ENCODE data around the gene FOXA1.
"Not testable (repeated sequence)": the region's sequence is repeated elsewhere in the genome, so short reads cannot be mapped to it uniquely, and the experiment has no call there.

The FOXA1 gene

GRCh38 chr14:37588956-37589714 lies 5.9 kb downstream of the FOXA1 start:
- no peak for DNase-seq

DNA sequence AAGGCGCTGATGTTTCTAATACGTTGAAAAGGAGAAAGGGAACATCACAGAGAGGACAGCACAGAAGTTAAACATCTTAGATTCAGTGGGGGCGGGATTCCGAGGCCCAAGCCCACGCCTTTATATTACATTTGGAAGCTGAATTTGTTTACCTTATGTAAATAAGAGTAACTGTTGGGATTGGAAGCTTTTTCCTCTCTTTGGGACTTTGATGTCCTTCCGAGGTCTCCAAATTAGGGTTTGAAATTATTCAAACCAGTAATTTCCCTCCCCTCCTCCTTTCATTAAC lies 6.4 kb downstream of the FOXA1 start:
- no peak for DNase-seq

DNA sequence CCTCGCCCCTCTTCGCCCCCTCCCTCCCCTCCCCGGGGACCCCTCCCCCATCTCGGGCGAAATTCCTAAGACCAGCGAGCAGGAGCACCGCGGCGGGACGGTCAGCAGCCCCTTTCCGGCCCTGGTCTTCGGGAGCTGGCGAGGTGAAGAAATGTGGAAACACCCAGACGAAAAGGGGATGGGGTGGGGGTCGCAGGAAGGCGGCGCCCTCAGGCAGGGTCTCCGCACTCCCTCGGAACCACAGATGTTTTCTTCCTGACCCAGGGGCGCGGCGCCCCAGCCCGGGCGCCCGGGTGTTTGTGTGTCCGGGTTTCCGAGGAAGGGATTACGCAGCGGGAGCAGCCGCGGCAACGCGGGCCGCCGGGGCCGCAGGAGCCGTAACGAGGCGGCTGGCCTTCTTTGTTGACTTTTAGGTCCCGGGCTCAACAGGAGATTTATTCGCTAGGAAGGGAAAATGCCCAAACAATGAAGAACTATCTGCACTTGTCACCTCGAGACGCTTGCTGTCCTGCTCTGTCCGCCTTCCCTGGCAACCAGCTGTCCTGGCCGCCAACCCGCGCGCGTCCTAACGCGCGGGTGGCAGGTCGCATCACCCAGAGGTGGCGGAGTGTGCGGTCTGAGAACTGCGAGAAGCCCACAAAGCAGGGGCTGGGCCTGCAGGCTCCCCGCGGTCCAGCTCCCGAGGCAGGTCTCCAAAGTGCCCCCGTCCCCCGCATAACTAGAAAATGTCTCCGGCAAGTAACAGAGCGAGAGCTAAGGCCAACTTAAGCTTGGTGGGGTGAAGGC lies 7.0 kb downstream of the FOXA1 start:
- DNase-seq, result no peak

- DNase-seq, result no peak
Measured at GRCh38 chr14:37587131-37587803, 7.8 kb downstream of the FOXA1 start.

GRCh38 chr14:37586797-37587130 lies 8.3 kb downstream of the FOXA1 start:
- DNase-seq, result no peak

DNA sequence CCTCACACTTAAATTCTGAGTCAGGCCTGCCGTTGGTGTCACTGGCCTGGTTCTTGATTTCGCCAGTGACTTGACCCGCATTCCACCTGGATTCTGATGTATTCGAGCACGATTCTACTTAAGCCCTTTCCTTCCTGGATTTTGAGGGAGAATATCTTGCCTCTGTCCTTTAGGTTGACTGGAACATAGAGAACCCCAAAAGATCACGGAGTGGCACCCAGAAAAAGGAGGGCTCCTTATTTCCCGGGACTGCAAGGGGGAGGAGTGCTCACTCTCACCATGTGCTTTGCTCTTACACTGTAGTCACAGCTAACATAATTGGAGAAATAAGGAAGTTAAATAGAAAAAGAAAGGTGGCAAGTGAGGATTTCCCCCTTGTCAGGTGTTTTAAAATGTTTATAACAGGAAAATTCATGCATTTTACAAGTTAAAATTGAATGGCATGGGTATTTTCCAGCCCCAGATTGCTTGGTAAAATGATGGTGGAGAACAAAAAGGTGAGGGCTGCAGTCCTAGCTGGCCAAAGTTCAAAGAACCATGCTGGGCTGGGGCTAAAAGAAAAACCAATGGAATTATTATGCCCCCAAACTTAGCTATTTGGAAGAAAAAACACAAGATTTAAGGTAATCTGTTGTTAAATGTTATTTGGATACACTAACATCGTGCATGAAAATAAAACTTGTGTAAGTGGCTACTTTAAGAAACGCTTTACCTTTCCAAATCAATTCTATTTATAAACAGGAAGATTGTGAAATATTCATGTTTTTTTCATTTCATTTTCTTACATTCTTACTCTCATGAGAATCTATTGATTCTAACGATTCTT lies 8.9 kb downstream of the FOXA1 start:
- no peak for DNase-seq

DNA sequence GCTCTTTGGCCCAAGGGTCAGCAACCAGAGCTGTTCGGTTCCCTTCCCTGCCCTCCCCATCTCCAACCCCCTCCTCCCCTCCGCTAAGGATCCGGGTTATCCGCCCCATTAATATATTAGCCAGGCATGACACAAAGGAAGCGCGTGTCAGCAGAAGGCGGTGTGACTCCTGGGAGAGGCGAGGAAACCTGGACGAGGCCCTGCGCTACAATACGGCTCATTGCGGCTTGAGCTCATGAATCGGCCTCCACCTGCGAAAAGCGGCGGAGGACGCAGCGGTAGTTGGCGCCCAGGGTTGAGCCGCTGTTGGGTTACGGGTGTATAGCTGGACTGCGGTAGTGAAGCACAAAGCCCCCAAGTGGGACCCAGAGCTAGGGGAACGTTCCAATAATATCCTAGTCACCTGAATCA lies 9.9 kb downstream of the FOXA1 start:
- no peak for DNase-seq

GRCh38 chr14:37584211-37585100 lies 10.6 kb downstream of the FOXA1 start:
- DNase-seq, result no peak

DNA sequence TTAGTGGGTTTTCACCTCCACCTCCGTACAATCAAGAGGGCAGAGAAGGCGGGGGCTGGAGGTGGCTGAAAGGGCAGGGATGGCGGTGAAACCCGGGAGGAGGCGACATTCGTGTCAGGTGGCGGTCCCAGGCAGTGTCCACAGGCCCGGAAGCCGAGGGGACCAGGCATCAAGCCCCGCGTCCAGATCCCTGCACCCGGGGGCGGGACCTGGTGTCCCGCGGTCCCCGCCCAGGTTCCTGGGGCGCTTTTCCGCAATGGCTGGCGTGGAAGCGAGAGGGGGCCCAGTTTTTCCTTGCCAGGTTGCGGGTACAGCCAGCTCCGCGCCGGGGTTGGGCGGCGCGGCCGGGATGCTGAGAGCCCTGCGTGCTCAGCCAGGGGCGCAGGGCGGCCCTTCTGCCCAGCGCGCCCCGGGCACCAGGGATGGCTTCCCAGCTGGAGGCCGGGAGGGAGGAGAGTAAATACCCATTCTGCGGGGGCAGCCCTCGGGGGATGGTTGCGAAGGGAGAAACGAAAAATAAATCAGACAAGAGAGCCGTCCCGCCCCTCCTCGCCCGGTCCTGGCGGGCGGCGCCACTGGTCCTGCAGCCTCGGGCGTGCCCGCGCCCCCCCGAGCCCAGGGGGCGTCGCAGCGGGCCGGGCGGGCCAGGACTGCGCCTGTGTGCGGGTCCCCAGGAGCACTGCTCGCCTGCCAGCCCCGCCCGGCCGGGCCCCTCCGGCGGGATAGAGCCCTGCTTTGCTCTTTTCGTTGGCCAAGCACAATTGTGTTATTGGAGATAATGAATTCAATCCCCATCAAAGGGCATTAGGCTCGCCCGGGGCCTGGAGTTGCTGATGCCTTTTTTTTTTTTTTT lies 11.5 kb downstream of the FOXA1 start:
- no peak for DNase-seq

DNA sequence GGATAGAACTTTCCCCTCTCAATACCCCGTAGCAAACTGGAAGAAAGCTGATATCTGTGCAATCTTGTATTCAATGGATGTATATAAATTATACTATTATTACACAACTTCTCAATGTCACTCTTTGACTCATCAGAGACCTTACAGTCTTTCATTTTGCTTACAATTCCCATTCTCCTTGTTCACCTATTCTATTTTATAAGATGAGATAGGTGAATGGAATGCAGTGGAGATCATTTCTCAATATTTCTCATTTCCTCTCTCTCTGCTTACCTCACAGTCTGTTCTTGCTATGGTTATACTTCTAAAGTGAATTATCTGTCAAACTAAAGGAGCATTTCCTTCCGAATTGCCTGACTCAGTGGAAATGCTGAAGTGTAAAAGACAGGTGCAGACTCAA lies 14.9 kb downstream of the FOXA1 start:
- no peak for DNase-seq

DNA sequence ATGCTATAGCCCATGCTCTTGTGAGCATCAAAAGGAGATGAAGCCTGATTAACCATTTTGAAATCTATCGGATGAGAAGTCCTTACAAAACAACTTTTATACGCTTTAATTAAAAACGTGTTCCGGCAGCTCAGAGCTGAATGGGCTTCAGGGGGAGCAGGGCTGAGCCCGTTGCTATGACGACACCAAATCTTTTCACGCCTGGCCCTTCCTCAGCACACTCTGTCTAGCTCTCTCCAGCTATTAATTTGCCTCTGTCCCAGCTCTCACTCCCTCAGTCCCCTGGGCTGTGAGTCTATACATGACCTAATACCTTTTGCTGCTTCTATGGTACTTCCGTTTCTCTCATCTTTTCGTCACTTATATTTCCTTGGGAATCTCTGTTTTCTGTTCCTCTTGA lies 15.8 kb downstream of the FOXA1 start:
- DNase-seq, result no peak

DNA sequence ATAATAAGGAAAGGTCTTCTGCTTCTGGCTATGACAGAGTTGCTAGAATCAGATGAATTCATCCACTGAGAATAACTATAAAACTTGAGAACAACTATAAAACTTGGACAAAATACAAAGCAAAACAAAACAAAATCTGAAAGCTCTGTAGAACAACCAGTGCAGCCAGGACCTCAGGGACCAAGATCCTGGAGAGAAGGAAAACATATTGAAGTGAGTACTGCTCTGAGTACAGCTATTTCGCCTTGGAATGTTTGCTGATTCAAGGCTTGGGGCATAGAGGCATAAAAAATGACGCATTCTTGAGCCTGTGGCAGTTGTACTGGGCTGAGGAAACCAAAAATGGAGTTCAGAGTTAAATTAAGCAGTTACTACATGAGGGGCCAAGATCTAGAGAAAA lies 21.7 kb downstream of the FOXA1 start:
- no peak for DNase-seq

DNA sequence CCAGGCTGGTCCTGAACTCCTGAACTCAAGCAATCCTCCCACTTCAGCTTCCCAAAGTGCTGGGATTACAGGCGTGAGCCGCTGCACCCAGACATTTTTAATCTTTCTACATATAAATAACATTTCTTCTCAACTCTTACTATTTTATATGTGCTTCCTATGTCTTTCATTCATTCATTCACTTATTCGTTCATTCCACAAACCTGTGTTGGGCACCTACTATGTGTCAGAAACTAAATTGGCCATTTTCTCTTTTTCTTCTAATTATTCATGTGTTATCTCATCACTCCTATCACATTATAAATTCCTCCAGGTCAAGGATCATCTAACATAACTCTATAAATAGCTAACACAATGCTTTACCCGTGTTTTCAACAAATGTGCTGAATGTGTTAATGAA lies 23.7 kb downstream of the FOXA1 start:
- DNase-seq, result no peak

GRCh38 chr14:37569729-37570128 lies 25.3 kb downstream of the FOXA1 start:
- DNase-seq, result no peak

DNA sequence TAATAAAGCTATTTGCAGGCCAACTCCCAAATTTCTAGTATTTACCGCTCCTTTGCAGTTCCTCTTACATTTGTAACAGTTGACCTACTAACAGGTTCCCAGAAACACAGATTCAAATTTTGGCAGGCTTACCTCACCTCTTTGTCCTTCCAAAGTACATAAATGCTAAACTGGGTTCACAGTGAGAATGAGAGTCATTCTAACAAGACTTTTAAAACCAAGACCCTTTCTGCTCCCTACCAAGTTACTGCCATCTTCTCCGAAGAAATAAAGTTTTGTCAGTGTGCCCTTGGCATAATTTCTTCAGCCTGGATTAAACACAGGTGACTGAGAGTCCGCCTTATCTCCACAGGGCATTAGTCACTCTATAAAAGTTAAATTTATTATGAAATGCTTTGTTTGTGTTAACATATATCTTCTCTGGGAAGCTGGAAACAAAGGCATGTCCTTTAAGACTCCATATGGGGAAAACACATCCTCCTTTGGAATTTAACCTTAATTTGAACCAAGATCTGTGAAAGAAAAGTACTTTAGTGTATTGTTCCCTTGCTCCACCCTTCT lies 28.2 kb downstream of the FOXA1 start:
- DNase-seq, result no peak

DNA sequence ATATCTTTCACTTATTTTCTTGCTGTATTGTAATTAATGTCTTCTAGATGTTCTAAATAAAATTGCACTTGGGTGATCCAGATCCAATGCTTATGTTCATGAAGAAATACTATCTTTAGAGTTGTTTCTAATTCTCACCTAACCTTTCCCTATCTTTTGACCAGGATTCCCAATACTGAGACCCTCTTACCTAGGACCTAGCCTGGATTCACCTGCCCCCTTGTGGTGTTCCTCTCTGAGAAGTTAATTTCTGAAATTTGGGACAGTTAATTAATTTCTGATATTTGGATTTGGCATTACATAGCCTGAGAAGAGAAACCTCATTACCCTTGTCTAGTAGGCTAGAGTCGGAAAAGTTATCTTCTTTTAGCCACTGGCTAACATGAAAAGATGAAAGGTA lies 29.5 kb downstream of the FOXA1 start:
- DNase-seq, result no peak

DNA sequence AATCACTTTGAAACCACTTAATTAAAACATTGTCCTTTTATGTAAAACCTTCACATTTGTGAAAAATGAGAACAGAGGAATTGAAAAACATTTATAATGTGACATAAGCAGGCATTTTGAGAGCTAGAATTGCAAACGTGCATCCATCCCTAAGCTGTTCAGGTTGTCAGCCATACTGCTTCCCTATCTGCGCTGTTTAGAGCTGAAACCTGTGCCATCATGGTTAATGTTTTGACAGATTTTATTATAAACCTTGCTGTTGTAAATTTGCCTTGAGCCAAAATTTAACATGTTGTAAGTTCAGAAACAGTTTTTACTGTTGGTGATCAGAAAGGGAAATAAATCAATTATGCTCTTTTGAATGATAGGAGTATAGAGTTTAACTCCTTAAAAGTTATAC lies 31.9 kb downstream of the FOXA1 start:
- DNase-seq, result no peak

- DNase-seq, result no peak
Measured at GRCh38 chr14:37559386-37559785, 35.7 kb downstream of the FOXA1 start.

DNA sequence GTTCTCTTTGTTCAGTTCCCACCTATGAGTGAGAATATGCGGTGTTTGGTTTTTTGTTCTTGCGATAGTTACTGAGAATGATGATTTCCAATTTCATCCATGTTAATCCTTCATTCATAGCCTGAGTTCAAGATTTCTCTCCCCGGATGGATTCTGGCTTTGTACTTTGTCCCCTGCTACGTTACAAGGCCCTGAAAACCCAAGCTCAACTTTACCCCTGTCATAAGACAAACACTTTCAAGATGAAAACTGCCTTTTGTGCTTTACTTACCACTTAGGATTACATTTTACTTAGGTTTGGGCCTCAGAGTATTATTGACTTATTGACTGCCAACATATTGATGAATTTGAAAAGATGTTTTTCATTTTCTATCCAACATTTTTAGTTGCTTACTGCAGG lies 36.3 kb downstream of the FOXA1 start:
- no peak for DNase-seq

DNA sequence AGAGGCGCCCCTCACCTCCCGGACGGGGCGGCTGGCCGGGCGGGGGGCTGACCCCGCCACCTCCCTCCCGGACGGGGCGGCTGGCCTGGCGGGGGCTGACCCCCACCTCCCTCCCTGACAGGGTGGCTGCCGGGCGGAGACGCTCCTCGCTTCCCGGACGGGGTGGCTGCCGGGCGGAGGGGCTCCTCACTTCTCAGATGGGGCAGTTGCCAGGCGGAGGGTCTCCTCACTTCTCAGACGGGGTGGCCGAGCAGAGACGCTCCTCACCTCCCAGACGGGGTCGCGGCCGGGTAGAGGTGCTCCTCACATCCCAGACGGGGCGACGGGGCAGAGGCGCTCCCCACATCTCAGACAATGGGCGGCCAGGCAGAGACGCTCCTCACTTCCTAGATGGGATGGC lies 39.5 kb downstream of the FOXA1 start:
- DNase-seq, result not testable (repeated sequence)
